Small intestine (tissue), 7 donors: ENCODE results near the gene TXN2. TPM values are rescaled to one million over a fixed set of nuclear protein-coding genes. Genes with fewer than 3 reads are reported as not detected.

Experiments used
- DNase-seq, 2 donors: peaks; one replicate each; pipeline versions ENCODE4 v3.0.0 to v3.0.0-alpha.2; 2013
- FAIRE-seq: peaks from 2 replicates; lab custom pipeline; 2012; peaks lifted over from hg19 to GRCh38; lab: Jason Lieb, UNC
- H3K27ac ChIP-seq, 3 donors: one replicate each; pipeline ENCODE4 v1.5.1; 2013; ENCODE audit warnings: low read length in 2 of 3, mild to moderate bottlenecking in 2 of 3, control low read depth in 1 of 3, inconsistent platforms in 1 of 3, low read depth in 1 of 3, moderate library complexity in 1 of 3
- H3K27me3 ChIP-seq, 3 donors: one replicate each; pipeline ENCODE4 v1.6.1; 2013; ENCODE audit warnings: low read length in 3 of 3, inconsistent platforms in 1 of 3; ENCODE audit not compliant: control insufficient read depth in 3 of 3, insufficient read depth in 3 of 3
- H3K36me3 ChIP-seq, 3 donors: one replicate each; pipeline ENCODE4 v1.6.1; 2013; ENCODE audit warnings: low read length in 3 of 3, inconsistent platforms in 1 of 3, low read depth in 1 of 3, mild to moderate bottlenecking in 1 of 3, moderate library complexity in 1 of 3; ENCODE audit not compliant: control insufficient read depth in 3 of 3, insufficient read depth in 2 of 3
- H3K4me1 ChIP-seq, 3 donors: one replicate each; pipeline ENCODE4 v1.6.1; 2013; ENCODE audit warnings: low read length in 2 of 3, inconsistent platforms in 1 of 3, low read depth in 1 of 3, mild to moderate bottlenecking in 1 of 3, moderate library complexity in 1 of 3; ENCODE audit not compliant: control insufficient read depth in 3 of 3, insufficient read depth in 2 of 3
- H3K4me3 ChIP-seq, 3 donors: one replicate each; pipeline ENCODE4 v1.5.1; 2013; ENCODE audit warnings: low read length in 3 of 3, control low read depth in 1 of 3, inconsistent platforms in 1 of 3, low read depth in 1 of 3, mild to moderate bottlenecking in 1 of 3, moderate library complexity in 1 of 3
- H3K9me3 ChIP-seq, 2 donors: one replicate each; pipeline ENCODE4 v1.6.1; 2013; ENCODE audit warnings: low read depth in 1 of 2, low read length in 1 of 2; ENCODE audit not compliant: control insufficient read depth in 2 of 2, insufficient read depth in 1 of 2
- WGBS, 3 donors: extraction: QIAGEN DNeasy Blood & Tissue Kit; methylation state at CpG; one replicate each; pipeline ENCODE4 v1.1.7; 2013; 5-methylcytosine and 5-hydroxymethylcytosine counted together
- polyA plus RNA-seq, 4 donors: library from polyadenylated mRNA; stranded (reverse) in 3 of 4; unstranded in 1 of 4; fragments of 200-250 nt in 3 of 4; fragments of 120-200 nt in 1 of 4; gene quantifications; one replicate each; pipeline versions ENCODE4 v1.2.1 to v1.2.3, GENCODE V29; 2013
- donor health status: healthy with polysubstance abuse.
- donor health status: control.
- donor health status: control.
- donor health status: Bipolar disorder and iron deficiency.
- donor health status: healthy.

TXN2 gene
- polyA plus RNA-seq, 4 donors = 86.0 to 209 (median 182) TPM

DNA sequence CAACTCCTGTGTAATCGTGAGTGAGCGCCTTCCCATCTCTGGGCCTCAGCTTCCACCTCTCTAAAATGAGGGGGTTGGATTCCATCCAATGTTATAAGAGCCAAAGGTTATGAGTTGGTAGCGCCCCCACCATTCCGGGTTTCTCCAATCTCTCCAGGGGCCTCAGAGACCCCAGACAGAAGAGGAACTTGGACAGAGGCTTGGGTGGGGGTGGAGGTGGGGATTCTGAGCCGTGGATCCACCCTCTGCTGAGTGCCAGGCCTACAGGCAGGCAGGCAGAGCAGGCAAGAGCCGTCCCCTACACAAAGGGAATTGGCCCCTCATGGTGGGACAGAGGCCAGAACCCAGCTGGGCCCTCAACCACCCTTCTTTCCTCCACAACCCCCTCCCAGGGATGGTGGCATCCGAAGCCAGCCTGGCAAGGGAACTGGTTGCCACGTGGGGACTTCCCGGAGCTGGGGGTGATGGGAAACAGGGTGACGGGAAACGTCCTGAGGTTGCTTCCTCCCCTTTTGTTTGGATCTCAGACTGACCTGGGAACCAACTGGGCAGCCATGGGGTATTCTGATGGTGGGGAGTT lies 31.8 kb downstream of the TXN2 start:
- H3K27ac ChIP-seq = peak overlapping the region in 1 of 3 donors; percentile 49
- H3K4me1 ChIP-seq = peaks cover 0 to 29% (median 3%) of the 10 kb centered on the region in 3 donors

DNA sequence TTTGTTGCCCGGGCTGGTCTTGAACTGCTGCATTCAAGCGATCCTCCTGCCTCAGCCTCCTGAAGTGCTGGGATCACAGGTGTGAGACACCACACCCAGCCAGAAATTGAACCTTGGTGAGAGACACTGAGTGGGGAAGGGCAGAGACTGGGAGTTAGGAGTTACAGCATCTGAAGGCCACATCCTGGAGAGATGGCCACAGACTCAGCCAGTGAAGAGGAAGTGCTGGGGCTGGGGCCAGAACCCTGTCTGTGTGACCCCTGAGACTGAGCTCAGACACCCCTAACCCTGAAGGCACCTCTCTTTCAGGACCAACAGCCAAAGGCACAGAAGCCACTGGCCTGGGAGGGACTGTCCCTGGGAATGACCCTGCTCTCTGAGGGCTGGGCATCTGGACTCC lies 33.8 kb downstream of the TXN2 start:
- H3K27ac ChIP-seq = no peak overlapping the region
- WGBS, 3 donors = 87 to 93% (median 93%) methylated on average over 2 of the region's 2 CpGs

More for the DNA sequence above, 31.8 kb downstream of the TXN2 start:
- WGBS, 3 donors = 64 to 76% (median 66%) methylated on average over 10 to 11 of the region's 11 CpGs
- no peaks in the 10 kb centered on the region for H3K27me3 ChIP-seq
- no peak overlapping the region for H3K4me3 ChIP-seq
- no peak for FAIRE-seq
- H3K9me3 ChIP-seq = no peaks in the 10 kb centered on the region
- no peak for DNase-seq
- H3K36me3 ChIP-seq = no peaks in the 10 kb centered on the region

DNA sequence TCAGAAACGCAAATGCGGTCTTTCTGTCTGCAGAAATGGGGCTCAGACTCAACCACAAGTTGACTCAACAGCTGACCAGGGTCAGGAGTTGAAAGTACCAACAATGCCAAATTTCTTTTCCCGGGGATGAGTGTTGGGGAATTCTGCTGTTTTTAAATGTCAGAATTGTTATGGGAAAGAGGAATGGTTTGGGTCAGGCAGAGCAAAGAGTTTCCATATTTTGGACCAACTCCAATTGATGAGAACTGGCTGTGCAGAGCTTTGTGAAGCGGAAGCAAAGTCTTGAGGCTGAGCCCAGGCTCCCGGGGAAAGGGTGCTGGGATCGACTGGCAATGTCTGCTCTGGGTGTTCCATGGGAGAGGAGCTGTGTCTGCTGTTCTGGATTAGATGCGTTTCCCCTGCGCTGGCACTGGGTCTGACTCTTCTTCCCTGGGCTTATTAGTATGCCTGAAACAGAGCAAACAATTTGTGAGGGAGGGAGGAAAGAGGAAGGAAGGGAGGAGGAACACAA lies 36.2 kb downstream of the TXN2 start:
- Histone ChIP-seq H3K27ac (peak overlapping the region in 1 of 3 donors; percentile 61), H3K4me1 (peaks cover 0 to 14% (median 3%) of the 10 kb centered on the region in 3 donors), H3K27me3 (no peaks in the 10 kb centered on the region), H3K9me3 (no peaks in the 10 kb centered on the region), H3K36me3 (no peaks in the 10 kb centered on the region), H3K4me3 (no peak overlapping the region)
- DNase-seq (no peak), FAIRE-seq (no peak)
- WGBS, 3 donors = 61 to 81% (median 79%) methylated on average over 8 of the region's 8 CpGs

More for the DNA sequence above, 33.8 kb downstream of the TXN2 start:
- Histone ChIP-seq H3K9me3 (no peaks in the 10 kb centered on the region), H3K4me3 (no peak overlapping the region), H3K27me3 (no peaks in the 10 kb centered on the region), H3K4me1 (peaks cover 0 to 21% (median under 1%) of the 10 kb centered on the region in 3 donors), H3K36me3 (no peaks in the 10 kb centered on the region)
- FAIRE-seq (no peak), DNase-seq (no peak)

DNA sequence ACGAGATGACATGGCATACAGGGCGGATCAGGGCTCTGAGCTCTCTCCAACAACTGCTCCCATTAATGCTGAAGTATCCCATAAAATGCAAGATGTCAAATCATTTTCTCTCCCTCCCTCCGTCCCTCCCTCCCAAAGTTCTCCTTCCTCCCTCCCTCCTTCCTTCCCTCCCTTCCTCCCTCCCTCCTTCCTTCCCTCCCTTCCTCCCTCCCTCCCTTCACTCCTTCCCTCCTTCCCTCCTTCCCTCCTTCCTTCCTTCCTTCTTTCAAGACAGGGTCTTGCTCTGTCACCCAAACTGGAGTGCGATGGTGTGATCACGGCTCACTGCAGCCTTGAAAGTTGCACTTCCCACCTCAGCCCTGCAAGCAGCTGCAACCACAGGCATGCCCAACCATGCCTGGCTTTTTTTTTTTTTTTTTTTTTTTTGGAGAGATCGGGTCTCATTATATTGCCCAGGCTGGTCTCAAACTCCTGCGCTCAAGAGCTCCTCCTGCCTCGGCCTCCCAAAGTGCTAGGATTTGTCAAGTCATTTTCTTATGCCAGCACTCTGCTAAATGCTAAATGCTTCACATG lies 38.2 kb downstream of the TXN2 start:
- H3K9me3 ChIP-seq = no peaks in the 10 kb centered on the region
- no peaks in the 10 kb centered on the region for H3K27me3 ChIP-seq
- 73 to 75% (median 74%) methylated on average over 8 of the region's 8 CpGs for WGBS, 3 donors
- FAIRE-seq (no peak), DNase-seq (no peak)
- peaks cover 0 to 19% (median 3%) of the 10 kb centered on the region in 3 donors for H3K4me1 ChIP-seq
- H3K27ac ChIP-seq = no peak overlapping the region
- H3K4me3 ChIP-seq = no peak overlapping the region
- H3K36me3 ChIP-seq = no peaks in the 10 kb centered on the region

DNA sequence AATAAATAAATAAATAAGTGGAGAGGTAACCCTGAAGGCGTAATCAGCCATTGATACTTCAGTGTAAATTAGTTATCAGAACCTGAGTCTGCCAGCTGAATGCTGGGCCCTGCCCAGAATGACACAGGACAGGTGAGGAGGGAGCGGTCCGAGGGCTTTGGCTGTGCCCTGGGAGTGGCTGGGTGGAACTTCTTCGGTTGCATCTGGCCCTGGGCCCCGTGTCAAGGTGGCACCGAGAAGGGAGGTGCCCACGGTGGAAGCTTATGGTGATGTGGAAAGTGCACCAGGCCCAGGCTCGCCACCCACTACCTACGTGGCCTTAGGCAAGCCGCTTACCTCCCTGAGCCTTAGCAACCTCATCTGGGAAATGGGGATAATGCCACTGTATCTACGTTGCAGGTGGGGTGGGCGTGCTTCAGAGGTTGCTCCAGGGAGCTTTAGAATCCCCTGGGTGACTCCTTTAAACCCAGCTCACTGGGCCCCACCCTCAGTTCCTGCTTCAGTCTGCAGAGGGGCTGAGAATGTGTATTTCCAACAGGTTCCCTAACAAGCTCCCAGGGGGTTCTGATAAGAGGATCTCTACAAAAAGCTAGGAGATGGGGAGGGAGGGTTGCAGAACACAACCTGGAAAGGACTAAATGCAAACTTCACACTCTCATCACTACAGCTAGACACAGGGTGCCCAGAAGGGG lies 38.8 kb downstream of the TXN2 start:
- Histone ChIP-seq H3K27ac (no peak overlapping the region), H3K9me3 (no peaks in the 10 kb centered on the region), H3K4me3 (no peak overlapping the region), H3K4me1 (peaks cover 0 to 19% (median 3%) of the 10 kb centered on the region in 3 donors), H3K36me3 (no peaks in the 10 kb centered on the region), H3K27me3 (no peaks in the 10 kb centered on the region)
- DNase-seq (peak in 1 of 2 donors; percentile 73), FAIRE-seq (no peak)
- 35 to 73% (median 54%) methylated on average over 12 of the region's 12 CpGs for WGBS, 3 donors

DNA sequence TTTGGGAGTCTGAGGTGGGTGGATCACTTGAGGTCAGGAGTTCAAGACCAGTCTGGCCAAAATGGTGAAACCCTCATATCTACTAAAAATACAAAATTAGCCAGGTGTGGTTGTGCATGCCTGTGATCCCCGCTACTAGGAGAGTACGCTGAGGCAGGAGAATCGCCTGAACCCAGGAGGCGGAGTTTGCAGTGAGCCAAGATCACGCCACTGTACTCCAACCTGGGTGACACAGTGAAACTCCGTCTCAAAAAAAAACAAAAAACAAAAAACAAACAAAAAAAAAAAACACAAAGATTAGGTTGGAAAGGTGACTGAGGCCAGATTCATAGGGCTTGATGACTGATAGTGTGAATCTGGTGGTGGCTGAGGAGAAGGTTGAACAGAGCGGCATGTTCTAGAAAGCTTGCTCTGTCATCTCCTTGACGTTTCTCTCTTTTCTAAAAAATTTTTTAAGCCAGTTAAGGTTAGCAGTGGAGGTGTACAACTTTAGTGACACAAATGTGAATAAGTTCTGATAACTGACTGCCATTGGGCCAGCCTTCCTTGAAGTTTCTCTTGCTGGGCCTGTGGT lies 40.9 kb downstream of the TXN2 start:
- Histone ChIP-seq H3K4me3 (no peak overlapping the region), H3K4me1 (peaks cover 0 to 30% (median 8%) of the 10 kb centered on the region in 3 donors), H3K27me3 (no peaks in the 10 kb centered on the region), H3K9me3 (no peaks in the 10 kb centered on the region), H3K27ac (peak overlapping the region in 2 of 3 donors; percentile 48 to 62), H3K36me3 (no peaks in the 10 kb centered on the region)
- DNase-seq = no peak
- FAIRE-seq = no peak
- WGBS, 3 donors = 76 to 81% (median 80%) methylated on average over 8 of the region's 8 CpGs

DNA sequence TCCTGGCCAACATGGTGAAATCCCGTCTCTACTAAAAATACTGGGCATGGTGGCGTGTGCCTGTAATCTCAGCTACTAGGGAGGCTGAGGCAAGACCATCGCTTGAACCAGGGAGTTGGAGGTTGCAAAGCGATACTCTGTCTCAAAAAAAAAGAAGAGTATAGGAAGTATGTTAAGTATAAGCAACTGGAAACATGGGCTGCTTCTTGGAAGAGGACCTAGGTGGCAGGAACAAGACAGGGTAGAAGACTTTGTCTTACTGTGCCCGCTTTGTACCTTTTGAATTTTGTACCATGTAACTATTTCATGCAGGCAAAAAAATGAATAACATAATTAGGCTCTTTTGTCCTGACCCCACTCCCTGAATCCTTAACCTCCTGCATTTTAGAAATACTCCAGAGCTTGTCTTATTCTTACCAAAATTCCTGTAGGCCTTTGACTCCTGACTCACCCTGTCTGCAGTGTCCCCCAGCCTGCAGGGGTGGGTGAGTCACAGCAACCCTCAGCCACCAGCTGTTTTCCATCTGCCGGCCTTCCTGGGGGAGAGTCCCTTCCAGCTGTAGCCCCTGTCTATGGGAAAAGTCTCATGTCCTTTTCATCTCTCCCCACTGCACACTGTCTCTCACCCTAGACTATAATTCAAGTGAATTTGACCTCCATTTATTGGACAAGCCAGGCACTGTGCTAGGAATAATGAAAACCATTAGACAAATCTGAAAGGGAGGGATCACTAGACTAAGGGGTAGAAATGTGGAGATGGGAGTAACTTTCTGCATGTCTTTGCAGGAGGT lies 41.8 kb downstream of the TXN2 start:
- peak overlapping the region in 2 of 3 donors; percentile 10 to 43 for H3K27ac ChIP-seq
- H3K27me3 ChIP-seq = no peaks in the 10 kb centered on the region
- no peak overlapping the region for H3K4me3 ChIP-seq
- DNase-seq = no peak
- no peak for FAIRE-seq
- H3K4me1 ChIP-seq = peaks cover 0 to 38% (median 8%) of the 10 kb centered on the region in 3 donors
- WGBS, 3 donors = 82 to 86% (median 85%) methylated on average over 6 of the region's 6 CpGs
- no peaks in the 10 kb centered on the region for H3K36me3 ChIP-seq
- no peaks in the 10 kb centered on the region for H3K9me3 ChIP-seq
